A673 (cell line): ENCODE data around the gene FUBP1.

Experiments
- EZH2 ChIP-seq: fragments of 200-600 bp; sonication (generic); IDR thresholded peaks from 2 replicates; pipeline ENCODE4 v1.6.1; 2017; ENCODE audit warnings: borderline replicate concordance, low read depth, mild to moderate bottlenecking, mixed read lengths, antibody characterized with exemption, low read length; ENCODE audit not compliant: poor library complexity, severe bottlenecking
- TF ChIP-seq, protein P1 (sequence below): fragments of 300-800, 200-600 bp; sonication (generic); conservative IDR thresholded peaks from 2 replicates; pipeline ENCODE4 v1.5.1; 2017; ENCODE audit warnings: low read depth, mild to moderate bottlenecking, antibody characterized with exemption, low read length, moderate library complexity, mixed read lengths

DNA sequence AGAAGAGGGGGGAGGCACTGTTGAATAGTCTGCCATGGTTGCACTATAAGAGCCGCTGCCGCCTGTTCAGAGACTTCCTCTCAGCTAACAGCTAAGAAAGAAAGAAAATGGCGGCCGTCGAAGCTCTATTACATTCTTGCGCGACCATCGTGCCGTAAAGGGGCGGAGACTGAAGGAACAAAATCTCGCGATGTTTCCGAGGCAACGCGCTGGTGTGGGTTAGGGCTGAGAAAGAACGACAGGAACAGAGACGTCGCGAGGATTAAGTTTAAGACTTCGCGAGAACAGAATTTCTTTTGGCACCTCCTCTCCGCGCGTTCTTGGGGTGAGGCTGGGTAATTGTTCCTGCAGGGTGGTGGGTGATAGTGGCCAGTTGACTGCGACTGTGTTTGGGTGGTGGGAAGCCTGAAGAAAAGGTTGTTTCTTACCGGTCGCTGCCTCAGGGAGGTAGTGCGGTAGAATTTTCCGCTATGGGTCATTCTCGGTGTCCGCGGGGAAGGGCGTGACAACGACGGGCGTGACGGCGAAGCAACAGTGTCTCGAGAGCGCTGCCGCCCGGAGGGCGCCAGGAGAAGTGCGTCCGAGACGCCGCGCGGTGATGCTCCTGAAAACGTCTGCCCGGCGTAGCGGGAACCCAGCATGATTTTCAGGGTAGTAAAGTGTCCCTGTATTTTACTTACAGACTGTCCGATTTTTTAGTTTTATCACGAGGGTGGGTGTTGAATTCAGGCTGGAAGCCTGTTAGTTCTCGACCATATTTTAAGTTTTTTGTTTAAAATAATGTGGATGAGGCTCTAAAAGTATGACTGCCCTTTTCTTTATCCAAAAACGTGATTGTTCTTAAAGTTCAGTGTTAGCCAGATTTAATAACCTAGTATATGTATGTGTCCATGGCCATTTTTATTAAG, at the start of gene FUBP1:
- no peak for TF ChIP-seq EZH2
- TF ChIP-seq, protein P1, sequence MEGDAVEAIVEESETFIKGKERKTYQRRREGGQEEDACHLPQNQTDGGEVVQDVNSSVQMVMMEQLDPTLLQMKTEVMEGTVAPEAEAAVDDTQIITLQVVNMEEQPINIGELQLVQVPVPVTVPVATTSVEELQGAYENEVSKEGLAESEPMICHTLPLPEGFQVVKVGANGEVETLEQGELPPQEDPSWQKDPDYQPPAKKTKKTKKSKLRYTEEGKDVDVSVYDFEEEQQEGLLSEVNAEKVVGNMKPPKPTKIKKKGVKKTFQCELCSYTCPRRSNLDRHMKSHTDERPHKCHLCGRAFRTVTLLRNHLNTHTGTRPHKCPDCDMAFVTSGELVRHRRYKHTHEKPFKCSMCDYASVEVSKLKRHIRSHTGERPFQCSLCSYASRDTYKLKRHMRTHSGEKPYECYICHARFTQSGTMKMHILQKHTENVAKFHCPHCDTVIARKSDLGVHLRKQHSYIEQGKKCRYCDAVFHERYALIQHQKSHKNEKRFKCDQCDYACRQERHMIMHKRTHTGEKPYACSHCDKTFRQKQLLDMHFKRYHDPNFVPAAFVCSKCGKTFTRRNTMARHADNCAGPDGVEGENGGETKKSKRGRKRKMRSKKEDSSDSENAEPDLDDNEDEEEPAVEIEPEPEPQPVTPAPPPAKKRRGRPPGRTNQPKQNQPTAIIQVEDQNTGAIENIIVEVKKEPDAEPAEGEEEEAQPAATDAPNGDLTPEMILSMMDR: peak; percentile 78
